Measurements from ENCODE around the gene TAS2R40. TPM values are rescaled to one million over a fixed set of nuclear protein-coding genes. Genes with fewer than 3 reads are reported as not detected.

Gene TAS2R40
- total and polyA plus RNA-seq, 10 of the 15 experiments (the other 5 are each of a cell fraction or from before 2014, with no cell fraction given), result not detected

GRCh38 chr7:143250822-143251221 is 29.0 kb downstream of the TAS2R40 start:
- no peaks in the 10 kb centered on the region for H4K20me1 ChIP-seq (ENCODE audit: control insufficient read depth, insufficient read depth)
- in situ Hi-C loops (cut with MboI) (no loop called here), intact Hi-C loops (cut with micrococcal nuclease; ENCODE audit: unreplicated experiment) (no loop called here)
- no peak for ATAC-seq
- H3K36me3 ChIP-seq (ENCODE audit: control insufficient read depth in 2 of 2, insufficient read depth in 2 of 2, low read length in 1 of 2), result no peaks in the 10 kb centered on the region
- TF ChIP-seq RUNX3 (IDR thresholded peaks at IDR 0.05; ENCODE audit: low read length) (peak; percentile 35; the same call in 1 of the 2 replicates), WRNIP1 (IDR thresholded peaks at IDR 0.05; ENCODE audit: borderline replicate concordance, low read depth, low read length) (no peak)
- no peak overlapping the region for H3K4me3 ChIP-seq
- H3K27me3 ChIP-seq (replicated peaks in 1 of 2; ENCODE audit: control insufficient read depth in 2 of 2, insufficient read depth in 2 of 2, low read length in 1 of 2), result no peaks in the 10 kb centered on the region
- ChIA-PET CTCF (interaction anchor here (0.6 to 9.4 kb wide), 3 partner anchors 11 to 54 kb away, joined by 3 to 66 read pairs (median 7); no protein-coding TSS in a partner anchor), RAD21 (ENCODE audit: unreplicated experiment) (interaction anchor here (1.7 kb wide), 1 partner anchor 10 kb away, joined by 6 read pairs; no protein-coding TSS in a partner anchor), POLR2A (no interaction called here), SMC1A (ENCODE audit: uncharacterized antibody, unreplicated experiment) (interaction anchor here (1.1 to 2.7 kb wide), 4 partner anchors 8 to 86 kb away, joined by 3 to 16 read pairs (median 7); no protein-coding TSS in a partner anchor)
- no peak overlapping the region for H3K27ac ChIP-seq (ENCODE audit: control insufficient read depth, insufficient read depth)
- no peak overlapping the region for H2AFZ ChIP-seq (ENCODE audit: control insufficient read depth, low read depth, low read length)
- no peaks in the 10 kb centered on the region; the same call in 2 of the 3 replicates for H3K9me3 ChIP-seq (replicated peaks; ENCODE audit: control insufficient read depth, insufficient read depth, low read length)
- no peak for DNase-seq (ENCODE audit: low read depth, low spot score)
- FAIRE-seq, result no peak
- no TSS peak for BruUV-seq (replicated peaks)
- H3K4me1 ChIP-seq (ENCODE audit: control insufficient read depth, insufficient read depth, low read length), result no peaks in the 10 kb centered on the region
- WGBS (ENCODE audit: insufficient coverage, insufficient replicate concordance, low lambda C conversion rate, missing lambda C conversion rate), result 22% methylated on average over 1 of the region's 1 CpG
- no peak overlapping the region for H3K4me2 ChIP-seq (ENCODE audit: control insufficient read depth, insufficient read depth)
- H3K9ac ChIP-seq (ENCODE audit: control insufficient read depth, insufficient read depth, low read length), result no peak overlapping the region
- H3K79me2 ChIP-seq (ENCODE audit: control insufficient read depth, insufficient read depth, low read length), result no peaks in the 10 kb centered on the region

GRCh38 chr7:143252006-143252405 is 30.2 kb downstream of the TAS2R40 start:
- ChIA-PET RAD21 (ENCODE audit: unreplicated experiment) (no interaction called here), POLR2A (no interaction called here), SMC1A (ENCODE audit: uncharacterized antibody, unreplicated experiment) (interaction anchor here (1.1 kb wide), 1 partner anchor 55 kb away, joined by 3 read pairs; no protein-coding TSS in a partner anchor), CTCF (interaction anchor here (0.6 to 9.4 kb wide), 2 partner anchors 12 to 28 kb away, joined by 4 to 66 read pairs; no protein-coding TSS in a partner anchor)
- no peaks in the 10 kb centered on the region for H3K79me2 ChIP-seq (ENCODE audit: control insufficient read depth, insufficient read depth, low read length)
- DNase-seq (ENCODE audit: low read depth, low spot score), result no peak
- no peaks in the 10 kb centered on the region for H3K36me3 ChIP-seq (ENCODE audit: control insufficient read depth in 2 of 2, insufficient read depth in 2 of 2, low read length in 1 of 2)
- WGBS (ENCODE audit: insufficient coverage, insufficient replicate concordance, low lambda C conversion rate, missing lambda C conversion rate), result 45% methylated on average over 2 of the region's 2 CpGs
- in situ Hi-C loops (cut with MboI) (no loop called here), intact Hi-C loops (cut with micrococcal nuclease; ENCODE audit: unreplicated experiment) (no loop called here)
- H3K27me3 ChIP-seq (replicated peaks in 1 of 2; ENCODE audit: control insufficient read depth in 2 of 2, insufficient read depth in 2 of 2, low read length in 1 of 2), result no peaks in the 10 kb centered on the region
- no peak overlapping the region for H3K4me3 ChIP-seq
- H3K9me3 ChIP-seq (replicated peaks; ENCODE audit: control insufficient read depth, insufficient read depth, low read length), result no peaks in the 10 kb centered on the region; the same call in 2 of the 3 replicates
- H3K4me2 ChIP-seq (ENCODE audit: control insufficient read depth, insufficient read depth), result no peak overlapping the region
- H3K4me1 ChIP-seq (ENCODE audit: control insufficient read depth, insufficient read depth, low read length), result peaks cover 2% of the 10 kb centered on the region; the same call in 1 of the 2 replicates
- H3K27ac ChIP-seq (ENCODE audit: control insufficient read depth, insufficient read depth), result no peak overlapping the region
- H4K20me1 ChIP-seq (ENCODE audit: control insufficient read depth, insufficient read depth), result no peaks in the 10 kb centered on the region
- no peak for FAIRE-seq
- BruUV-seq (replicated peaks), result no TSS peak
- ATAC-seq, result no peak
- TF ChIP-seq CBX3 (IDR thresholded peaks at IDR 0.05; ENCODE audit: borderline replicate concordance, low read depth), result no peak
- TF ChIP-seq ZNF384 (IDR thresholded peaks at IDR 0.05; ENCODE audit: borderline replicate concordance, low read depth, low read length), result no peak
- TF ChIP-seq SUZ12 (IDR thresholded peaks at IDR 0.05; ENCODE audit: unreplicated experiment), result no peak
- no peak for TF ChIP-seq HDGF (IDR thresholded peaks at IDR 0.05)
- TF ChIP-seq CEBPB (IDR thresholded peaks at IDR 0.05; ENCODE audit: borderline replicate concordance in 1 of 2, low read depth in 2 of 2, low read length in 2 of 2), result no peak
- TF ChIP-seq SMAD1 (IDR thresholded peaks at IDR 0.05; ENCODE audit: low read depth, partially characterized antibody), result no peak
- TF ChIP-seq JUNB (IDR thresholded peaks at IDR 0.05), result no peak
- TF ChIP-seq STAT1 (conservative IDR thresholded peaks at IDR 0.05), result no peak
- no peak for TF ChIP-seq NR2C2 (IDR thresholded peaks at IDR 0.05; ENCODE audit: borderline replicate concordance, control insufficient read depth, insufficient read length, low read depth)
- no peak for TF ChIP-seq ELK1 (IDR thresholded peaks at IDR 0.05; ENCODE audit: low read depth, low read length)
- TF ChIP-seq EED (IDR thresholded peaks at IDR 0.05; ENCODE audit: low read depth), result no peak
- TF ChIP-seq CREB1 (IDR thresholded peaks at IDR 0.05; ENCODE audit: low read depth), result no peak
- TF ChIP-seq ZNF207 (IDR thresholded peaks at IDR 0.05; ENCODE audit: borderline replicate concordance), result no peak
- TF ChIP-seq ETV6 (conservative IDR thresholded peaks at IDR 0.05 in 1 of 2, IDR thresholded peaks at IDR 0.05 in 1 of 2; ENCODE audit: borderline replicate concordance in 1 of 2, low read depth in 1 of 2), result no peak
- no peak overlapping the region for H3K9ac ChIP-seq (ENCODE audit: control insufficient read depth, insufficient read depth, low read length)
- H2AFZ ChIP-seq (ENCODE audit: control insufficient read depth, low read depth, low read length), result no peak overlapping the region
